Kidney (tissue), 14 donors: ENCODE data around the gene C8G. TPM values are rescaled to one million over a fixed set of nuclear protein-coding genes. Genes with fewer than 3 reads are reported as not detected.

Experiments used
- DNase-seq, 5 donors: peaks; one replicate each; pipeline ENCODE4 v3.0.0-alpha.2; 2013 to 2020
- FAIRE-seq: peaks from 2 replicates; lab custom pipeline; 2012; peaks lifted over from hg19 to GRCh38; lab: Jason Lieb, UNC
- H3K27ac ChIP-seq, 2 donors: one replicate each; pipeline ENCODE4 v1.7.0; 2013; ENCODE audit warnings: low read depth in 2 of 2, low read length in 2 of 2, inconsistent platforms in 1 of 2
- H3K27me3 ChIP-seq: one replicate; pipeline ENCODE4 v1.7.1; 2013; ENCODE audit warnings: low read length, inconsistent platforms; ENCODE audit not compliant: control insufficient read depth, insufficient read depth
- H3K36me3 ChIP-seq, 3 donors: one replicate each; pipeline versions ENCODE4 v1.7.0 to v1.7.1; 2013; ENCODE audit warnings: low read length in 3 of 3, control low read depth in 1 of 3, inconsistent platforms in 1 of 3; ENCODE audit not compliant: insufficient read depth in 3 of 3, control insufficient read depth in 2 of 3
- H3K4me1 ChIP-seq, 3 donors: one replicate each; pipeline versions ENCODE4 v1.7.0 to v1.7.1; 2013; ENCODE audit warnings: low read length in 3 of 3, inconsistent platforms in 1 of 3, low read depth in 1 of 3; ENCODE audit not compliant: control insufficient read depth in 2 of 3, insufficient read depth in 2 of 3
- H3K4me3 ChIP-seq, 3 donors: one replicate each; pipeline versions ENCODE4 v1.7.0 to v1.8.1; 2013; ENCODE audit warnings: low read length in 3 of 3, control low read depth in 1 of 3, inconsistent platforms in 1 of 3
- H3K9ac ChIP-seq, 3 donors: one replicate each; pipeline versions ENCODE4 v1.7.0 to v1.7.1; 2013; ENCODE audit warnings: low read length in 3 of 3, control low read depth in 1 of 3, inconsistent platforms in 1 of 3
- H3K9me3 ChIP-seq, 3 donors: one replicate each; pipeline versions ENCODE4 v1.7.0 to v1.7.1; 2013; ENCODE audit warnings: low read length in 3 of 3, control low read depth in 1 of 3, inconsistent platforms in 1 of 3; ENCODE audit not compliant: control insufficient read depth in 2 of 3, insufficient read depth in 1 of 3
- CTCF ChIP-seq: IDR thresholded peaks from 3 replicates; pipeline ENCODE4 v1.5.1; 2012; ENCODE audit warnings: mild to moderate bottlenecking, moderate library complexity, borderline replicate concordance; ENCODE audit not compliant: insufficient read depth; ENCODE audit errors: extremely low read depth
- intact Hi-C: fragments of 100-400 bp; cut with DNase I; formaldehyde crosslinking; loops from one replicate; pipeline ENCODE4 v1.11.1; 2022
- polyA plus RNA-seq: library from polyadenylated mRNA; stranded (reverse); fragments of 350-450 nt; fragmentation: Illumina TruSeq; extraction: RNeasy Lipid Tissue Mini Kit (QIAGEN cat#74804); gene quantifications from one replicate; pipeline ENCODE4 v1.2.3, GENCODE V29; 2014; ENCODE audit warnings: low read depth, low replicate concordance; ENCODE audit not compliant: insufficient read depth
- total RNA-seq: library from RNA; stranded (reverse); fragmentation: NEBNext Ultra II Directional; extraction: Animal tissue kit (Norgen Biotek cat#: 25700); gene quantifications from one replicate; pipeline ENCODE4 v1.2.1, GENCODE V29; 2021
- donor health status: control.
- donor health status: control.
- donor health status: control.
- donor health status: control.
- donor health status: control.
- donor health status: DM: yes; HTN: yes; CAD: no.
- donor health status: Normal renal cell carcinoma (clear cell type).

The C8G gene
- total and polyA plus RNA-seq, 2 donors from 2014 or later, result 1.9 to 2.1 TPM

GRCh38 chr9:136920734-136921231 lies 24.3 kb upstream of the C8G start:
- H3K36me3 ChIP-seq, result peaks cover 0 to 13% (median 0%) of the 10 kb centered on the region in 3 donors
- no peak for FAIRE-seq

DNA sequence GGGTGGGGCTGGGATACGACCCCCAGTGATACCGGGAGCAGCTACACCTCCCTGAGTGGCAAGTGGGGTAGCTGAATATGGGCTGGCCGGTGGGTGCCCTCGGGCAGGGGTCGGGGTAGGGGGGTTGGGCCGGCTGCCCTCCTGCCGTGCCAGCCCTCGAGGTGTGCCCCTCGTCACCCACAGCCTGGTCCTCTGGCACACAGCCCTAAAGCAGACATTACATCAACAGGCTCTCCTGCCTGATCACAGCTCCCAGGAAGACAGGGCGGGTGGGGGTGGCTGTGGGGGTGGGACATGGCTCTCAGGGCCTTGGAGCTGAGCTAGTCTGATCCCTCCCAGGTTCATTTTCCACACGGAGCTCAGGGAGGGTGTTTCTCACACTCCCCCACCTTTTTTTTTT lies 23.7 kb upstream of the C8G start:
- FAIRE-seq (no peak), DNase-seq (no peak)
- H3K27me3 ChIP-seq, result no peaks in the 10 kb centered on the region
- no peak overlapping the region for H3K9ac ChIP-seq
- no peaks in the 10 kb centered on the region for H3K9me3 ChIP-seq
- peaks cover 0 to 9% (median 0%) of the 10 kb centered on the region in 3 donors for H3K36me3 ChIP-seq
- no peak overlapping the region for H3K27ac ChIP-seq
- TF ChIP-seq CTCF, result no peak
- intact Hi-C loops, result no loop called here
- H3K4me3 ChIP-seq, result no peak overlapping the region
- no peaks in the 10 kb centered on the region for H3K4me1 ChIP-seq

More at GRCh38 chr9:136920734-136921231, 24.3 kb upstream of the C8G start:
- DNase-seq, result no peak
- no peak overlapping the region for H3K4me3 ChIP-seq
- H3K9ac ChIP-seq, result no peak overlapping the region
- intact Hi-C loops, result no loop called here
- no peaks in the 10 kb centered on the region for H3K27me3 ChIP-seq
- H3K27ac ChIP-seq, result no peak overlapping the region
- H3K9me3 ChIP-seq, result no peaks in the 10 kb centered on the region
- no peaks in the 10 kb centered on the region for H3K4me1 ChIP-seq
- TF ChIP-seq CTCF, result no peak

GRCh38 chr9:136921718-136922117 lies 23.3 kb upstream of the C8G start:
- TF ChIP-seq CTCF, result no peak
- H3K27me3 ChIP-seq, result no peaks in the 10 kb centered on the region
- intact Hi-C loops, result no loop called here
- H3K4me3 ChIP-seq, result no peak overlapping the region
- no peak for FAIRE-seq
- H3K27ac ChIP-seq, result no peak overlapping the region
- H3K4me1 ChIP-seq, result no peaks in the 10 kb centered on the region
- H3K9ac ChIP-seq, result no peak overlapping the region
- no peak for DNase-seq
- H3K36me3 ChIP-seq, result peaks cover 0 to 7% (median 0%) of the 10 kb centered on the region in 3 donors
- no peaks in the 10 kb centered on the region for H3K9me3 ChIP-seq

DNA sequence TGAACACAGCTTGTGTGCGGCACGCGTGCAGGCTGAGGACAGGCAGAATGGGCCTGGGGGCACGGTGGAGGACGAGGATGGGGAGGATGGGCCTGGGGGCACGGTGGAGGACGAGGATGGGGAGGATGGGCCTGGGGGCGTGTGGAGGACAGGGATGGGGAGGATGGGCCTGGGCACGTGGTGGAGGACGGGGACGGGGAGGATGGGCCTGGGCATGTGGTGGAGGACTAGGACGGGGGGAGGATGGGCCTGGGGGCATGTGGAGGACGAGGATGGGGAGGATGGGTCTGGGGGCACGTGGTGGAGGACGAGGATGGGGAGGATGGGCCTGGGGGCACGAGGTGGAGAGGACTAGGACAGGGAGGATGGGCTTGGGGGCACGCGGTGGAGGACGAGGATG lies 22.5 kb upstream of the C8G start:
- H3K4me3 ChIP-seq, result no peak overlapping the region
- H3K27me3 ChIP-seq, result no peaks in the 10 kb centered on the region
- TF ChIP-seq CTCF, result no peak
- H3K36me3 ChIP-seq, result peaks cover 0 to 7% (median 0%) of the 10 kb centered on the region in 3 donors
- FAIRE-seq (no peak), DNase-seq (no peak)
- no peaks in the 10 kb centered on the region for H3K9me3 ChIP-seq
- intact Hi-C loops, result no loop called here
- H3K4me1 ChIP-seq, result no peaks in the 10 kb centered on the region
- H3K27ac ChIP-seq, result no peak overlapping the region
- H3K9ac ChIP-seq, result no peak overlapping the region
